T-helper 17 cell (primary cell): Measurements from ENCODE around the gene HTT-AS. TPM values are rescaled to one million over a fixed set of nuclear protein-coding genes. Genes with fewer than 3 reads are reported as not detected.
A peak's percentile ranks its signal among the peaks of the same experiment; 100 is the strongest.

ENCODE experiments used
- ATAC-seq: fragments of 150-1000 bp; cut with Tn5 transposase; 2 replicates; pipeline ENCODE4 v1.10.0; 2021; ENCODE audit warnings: mild to moderate bottlenecking, moderate library complexity
- DNase-seq, 3 donors: peaks; one replicate each; pipeline versions ENCODE4 v3.0.0 to v3.0.0-alpha.2; 2020 to 2021
- H3K9me3 ChIP-seq: one replicate; pipeline ENCODE4 v1.7.0; 2013; ENCODE audit warnings: low read length, mild to moderate bottlenecking; ENCODE audit not compliant: control insufficient read depth, poor library complexity, severe bottlenecking
- H3K27ac Mint-ChIP-seq: one replicate; pipeline ENCODE4 v1.8.0; 2022; ENCODE audit warnings: mild to moderate bottlenecking, moderate library complexity, mixed read lengths
- H3K27me3 Mint-ChIP-seq: one replicate; pipeline ENCODE4 v1.8.0; 2022; ENCODE audit warnings: mixed read lengths
- H3K36me3 Mint-ChIP-seq: one replicate; pipeline ENCODE4 v1.8.0; 2022; ENCODE audit warnings: low read depth, mixed read lengths
- H3K4me1 Mint-ChIP-seq: one replicate; pipeline ENCODE4 v1.8.0; 2022; ENCODE audit warnings: mild to moderate bottlenecking, mixed read lengths
- H3K4me3 Mint-ChIP-seq: one replicate; pipeline ENCODE4 v1.8.0; 2022; ENCODE audit warnings: mild to moderate bottlenecking, moderate library complexity, mixed read lengths
- total RNA-seq, 4 donors: library from RNA in 2 of 4; stranded (reverse) in 2 of 4; gene quantifications; one replicate each; pipeline ENCODE4 v1.2.3 and lab custom pipeline; 2022 to 2026

The HTT-AS gene
- total RNA-seq, 2 donors from 2014 or later = not detected

DNA sequence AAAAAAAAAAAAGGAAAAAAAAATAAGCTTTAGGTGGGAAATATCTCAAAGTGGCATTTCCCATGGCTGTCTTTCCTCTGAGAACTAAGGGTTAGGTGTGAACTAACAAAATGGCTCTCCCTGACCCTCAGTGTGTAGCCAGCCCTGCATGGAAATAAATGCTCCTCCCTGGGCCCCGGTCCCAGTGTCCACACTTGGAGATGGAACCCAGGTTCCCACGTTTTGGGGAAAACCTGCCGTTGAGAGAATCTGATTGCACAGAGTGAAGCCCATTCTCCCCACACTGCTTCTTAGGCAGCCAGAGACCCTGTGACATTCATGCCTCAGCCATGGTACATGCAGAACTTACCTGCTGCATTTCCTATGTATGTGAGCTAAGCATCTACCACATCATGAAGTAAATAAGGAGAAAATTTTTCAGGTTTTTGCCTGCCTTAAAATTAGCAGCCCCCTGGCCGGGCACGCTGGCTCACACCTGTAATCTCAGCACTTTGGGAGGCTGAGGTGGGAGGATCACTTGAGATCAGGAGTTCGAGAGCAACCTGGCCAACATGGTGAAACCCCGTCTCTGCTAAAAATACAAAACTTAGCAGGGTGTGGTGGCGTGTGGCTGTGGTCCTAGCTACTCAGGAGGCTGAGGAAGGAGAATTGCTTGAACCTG, 34.5 kb downstream of the HTT-AS start:
- Mint-ChIP-seq H3K4me1 (peaks cover 20% of the 10 kb centered on the region), H3K4me3 (no peak overlapping the region)

DNA sequence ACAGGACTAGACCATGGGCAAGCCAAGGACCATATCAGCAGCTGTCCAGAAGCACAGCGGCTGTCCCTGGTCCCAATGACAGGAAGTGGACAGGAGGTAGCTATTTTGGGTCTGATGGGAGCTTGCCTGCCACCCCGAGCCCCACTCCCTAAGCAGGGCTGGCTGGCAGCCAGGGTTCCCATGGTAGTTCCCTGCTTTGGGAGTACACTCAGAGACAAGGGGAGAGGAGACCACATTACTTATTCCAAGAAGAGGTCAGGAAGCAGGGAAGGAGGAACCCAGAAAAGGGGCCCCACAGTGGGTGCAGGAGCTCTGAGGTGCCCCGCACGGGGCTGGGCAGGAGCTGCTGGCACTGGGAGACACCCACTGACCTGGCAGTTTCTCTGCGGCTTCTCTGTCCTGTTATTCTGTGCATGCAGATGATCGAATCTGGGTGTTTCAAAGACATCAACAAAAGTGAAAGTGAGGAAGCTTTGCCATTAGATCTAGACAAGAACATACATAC, 36.3 kb downstream of the HTT-AS start:
- no peaks in the 10 kb centered on the region for H3K36me3 Mint-ChIP-seq
- peak overlapping the region; percentile 82 for H3K4me3 Mint-ChIP-seq
- ATAC-seq = no peak
- no peaks in the 10 kb centered on the region for H3K9me3 ChIP-seq
- no peak for DNase-seq
- H3K27ac Mint-ChIP-seq = peak overlapping the region; percentile 45
- peaks cover 17% of the 10 kb centered on the region for H3K4me1 Mint-ChIP-seq
- H3K27me3 Mint-ChIP-seq = peaks cover 13% of the 10 kb centered on the region

More for the DNA sequence above, 34.5 kb downstream of the HTT-AS start:
- no peak for DNase-seq
- Mint-ChIP-seq H3K36me3 (no peaks in the 10 kb centered on the region), H3K27ac (no peak overlapping the region), H3K27me3 (peaks cover 13% of the 10 kb centered on the region)
- no peak for ATAC-seq
- H3K9me3 ChIP-seq = no peaks in the 10 kb centered on the region

DNA sequence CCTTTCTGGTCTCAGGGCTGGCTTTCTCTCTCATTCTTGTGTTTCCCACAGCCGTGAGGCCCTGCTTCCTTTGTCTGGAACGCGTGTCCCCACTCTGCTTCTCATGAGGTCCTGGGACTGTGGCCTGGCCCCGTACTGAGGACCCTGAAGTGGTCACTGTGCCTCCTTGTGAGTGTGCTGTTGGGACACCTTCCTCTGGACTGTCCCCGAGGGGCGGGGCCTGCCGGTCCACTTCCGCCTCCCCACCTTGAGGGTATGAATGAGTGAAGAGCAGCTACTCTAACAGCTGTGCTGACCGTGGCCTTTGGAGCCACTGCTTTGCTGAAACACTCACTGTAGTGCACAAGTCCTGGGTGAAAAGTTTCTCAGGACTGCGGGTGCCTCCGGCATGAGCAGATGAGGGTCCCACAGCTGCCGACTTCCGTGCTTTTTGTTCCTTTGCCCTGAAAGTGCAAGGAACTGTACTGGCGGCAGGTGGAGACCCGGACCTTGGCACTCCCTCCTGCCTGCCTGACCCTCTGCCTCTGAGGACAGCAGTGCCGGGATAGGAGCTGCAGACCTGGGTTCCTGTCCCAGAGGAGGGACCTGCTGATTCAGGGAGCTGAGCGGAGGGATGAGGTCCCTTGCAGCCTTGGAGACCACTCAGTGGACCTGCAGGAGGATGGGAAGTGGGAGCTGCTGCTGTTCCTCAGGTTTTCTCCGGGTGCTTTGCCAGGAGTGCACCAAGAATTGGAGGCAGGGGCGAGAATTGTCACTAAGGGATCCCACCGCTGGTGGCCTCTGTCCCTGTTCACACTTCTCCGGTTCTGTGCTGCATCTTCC, 38.0 kb downstream of the HTT-AS start:
- ATAC-seq (no peak), DNase-seq (no peak)
- Mint-ChIP-seq H3K4me1 (peaks cover 17% of the 10 kb centered on the region), H3K27ac (no peak overlapping the region), H3K4me3 (peak overlapping the region; percentile 9), H3K36me3 (no peaks in the 10 kb centered on the region), H3K27me3 (peaks cover 7% of the 10 kb centered on the region)
- no peaks in the 10 kb centered on the region for H3K9me3 ChIP-seq

DNA sequence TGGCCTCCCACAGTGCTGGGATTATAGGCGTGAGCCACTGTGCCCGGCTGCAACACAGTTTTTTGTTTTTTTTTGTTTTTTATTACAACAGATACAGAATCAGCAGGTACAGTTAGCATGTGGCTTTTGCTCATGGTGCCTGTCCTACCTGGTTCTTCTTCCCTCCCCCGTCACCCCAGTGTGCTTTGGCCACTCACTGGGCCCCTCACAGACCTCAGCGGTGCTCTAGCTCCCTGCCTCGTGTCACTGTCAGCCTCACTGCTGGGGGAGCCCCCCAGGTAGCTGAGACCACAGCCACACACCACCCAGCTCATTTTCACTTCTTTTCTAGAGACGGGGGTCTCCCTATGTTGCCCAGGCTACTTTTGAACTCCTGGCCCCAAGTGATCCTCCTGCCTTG, 38.7 kb downstream of the HTT-AS start:
- H3K4me3 Mint-ChIP-seq = no peak overlapping the region
- H3K27ac Mint-ChIP-seq = no peak overlapping the region
- H3K4me1 Mint-ChIP-seq = peaks cover 17% of the 10 kb centered on the region
- ATAC-seq = no peak
- no peak for DNase-seq
- peaks cover 7% of the 10 kb centered on the region for H3K27me3 Mint-ChIP-seq
- no peaks in the 10 kb centered on the region for H3K9me3 ChIP-seq
- H3K36me3 Mint-ChIP-seq = no peaks in the 10 kb centered on the region

DNA sequence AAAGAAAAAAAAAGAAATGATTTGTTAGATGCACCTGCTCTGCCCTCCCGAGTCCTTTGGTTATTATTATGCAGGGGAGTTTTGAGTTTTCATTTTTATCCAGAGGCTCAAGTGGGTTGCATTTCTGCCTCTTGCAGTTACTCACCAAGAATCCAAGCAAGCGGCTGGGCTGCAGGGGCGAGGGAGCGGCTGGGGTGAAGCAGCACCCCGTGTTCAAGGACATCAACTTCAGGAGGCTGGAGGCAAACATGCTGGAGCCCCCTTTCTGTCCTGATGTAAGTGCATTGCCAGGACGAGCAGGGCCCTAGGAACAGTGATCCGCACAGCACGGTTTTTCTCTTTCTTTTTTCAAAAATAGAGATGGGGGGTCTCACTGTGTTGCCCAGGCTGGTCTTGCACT, 39.1 kb downstream of the HTT-AS start:
- Mint-ChIP-seq H3K4me3 (no peak overlapping the region), H3K27ac (no peak overlapping the region), H3K4me1 (peaks cover 17% of the 10 kb centered on the region), H3K27me3 (peaks cover 7% of the 10 kb centered on the region), H3K36me3 (no peaks in the 10 kb centered on the region)
- DNase-seq = no peak
- no peaks in the 10 kb centered on the region for H3K9me3 ChIP-seq
- no peak for ATAC-seq

DNA sequence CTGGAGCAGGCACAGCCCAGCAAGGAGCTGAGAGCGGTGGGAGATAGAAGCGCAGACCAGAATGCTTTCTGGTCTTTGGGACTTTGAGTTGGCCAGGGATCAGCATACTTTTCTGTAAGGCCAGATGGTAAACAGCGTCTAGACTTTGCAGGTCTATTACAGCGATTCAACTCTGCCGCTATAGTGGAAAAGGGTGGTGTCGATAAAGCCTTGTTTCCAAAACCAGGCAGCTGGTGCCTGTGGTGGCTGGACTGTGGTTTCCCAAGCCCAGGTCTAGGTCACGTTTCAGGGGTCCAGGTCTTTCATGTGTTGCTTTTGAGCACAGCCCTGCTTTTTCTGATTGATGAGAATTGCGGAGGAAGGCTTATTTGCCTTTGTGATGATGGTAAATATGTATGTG, 40.1 kb downstream of the HTT-AS start:
- no peaks in the 10 kb centered on the region for H3K9me3 ChIP-seq
- DNase-seq (no peak), ATAC-seq (no peak)
- H3K4me1 Mint-ChIP-seq = peaks cover 17% of the 10 kb centered on the region
- peaks cover 7% of the 10 kb centered on the region for H3K27me3 Mint-ChIP-seq
- H3K4me3 Mint-ChIP-seq = no peak overlapping the region
- no peak overlapping the region for H3K27ac Mint-ChIP-seq
- H3K36me3 Mint-ChIP-seq = no peaks in the 10 kb centered on the region

DNA sequence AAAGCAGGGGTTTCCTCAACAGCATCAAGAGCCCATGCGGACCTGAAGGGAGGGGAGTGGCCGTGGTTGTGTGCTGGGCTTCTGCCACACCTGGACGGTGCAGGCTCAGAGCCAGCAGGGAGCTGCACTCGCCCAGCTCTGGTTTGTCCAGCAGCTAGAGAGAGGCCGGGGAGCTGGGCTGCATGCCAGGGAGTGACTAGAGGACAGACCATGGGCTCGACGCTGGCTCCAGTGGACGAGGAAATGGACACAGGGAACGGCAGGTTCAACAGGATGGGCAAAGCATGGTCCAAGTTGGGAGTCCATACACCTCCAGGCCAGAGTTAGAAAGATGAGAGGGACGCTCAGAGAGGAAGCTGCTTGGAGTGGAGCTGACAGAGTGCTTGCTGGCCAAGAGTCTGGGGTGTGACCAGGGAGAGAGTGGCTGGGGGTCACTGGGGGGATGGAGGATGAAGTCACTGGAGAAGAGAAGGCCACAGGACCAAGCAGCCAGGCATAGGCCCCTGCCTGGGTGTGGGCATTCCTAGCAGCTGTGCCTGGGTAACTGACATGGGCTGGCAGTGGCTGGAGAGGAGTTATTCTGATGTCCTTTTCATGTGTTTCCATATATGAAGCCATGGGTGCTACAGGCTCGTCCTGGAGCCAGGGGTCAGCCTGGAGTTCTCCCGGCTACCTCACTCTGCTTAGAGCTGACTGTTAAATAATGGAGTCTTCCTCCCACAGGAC, 42.8 kb downstream of the HTT-AS start:
- Mint-ChIP-seq H3K4me1 (peaks cover 4% of the 10 kb centered on the region), H3K27me3 (no peaks in the 10 kb centered on the region), H3K36me3 (no peaks in the 10 kb centered on the region), H3K27ac (peak overlapping the region; percentile 21), H3K4me3 (no peak overlapping the region)
- no peak for ATAC-seq
- no peaks in the 10 kb centered on the region for H3K9me3 ChIP-seq
- no peak for DNase-seq

DNA sequence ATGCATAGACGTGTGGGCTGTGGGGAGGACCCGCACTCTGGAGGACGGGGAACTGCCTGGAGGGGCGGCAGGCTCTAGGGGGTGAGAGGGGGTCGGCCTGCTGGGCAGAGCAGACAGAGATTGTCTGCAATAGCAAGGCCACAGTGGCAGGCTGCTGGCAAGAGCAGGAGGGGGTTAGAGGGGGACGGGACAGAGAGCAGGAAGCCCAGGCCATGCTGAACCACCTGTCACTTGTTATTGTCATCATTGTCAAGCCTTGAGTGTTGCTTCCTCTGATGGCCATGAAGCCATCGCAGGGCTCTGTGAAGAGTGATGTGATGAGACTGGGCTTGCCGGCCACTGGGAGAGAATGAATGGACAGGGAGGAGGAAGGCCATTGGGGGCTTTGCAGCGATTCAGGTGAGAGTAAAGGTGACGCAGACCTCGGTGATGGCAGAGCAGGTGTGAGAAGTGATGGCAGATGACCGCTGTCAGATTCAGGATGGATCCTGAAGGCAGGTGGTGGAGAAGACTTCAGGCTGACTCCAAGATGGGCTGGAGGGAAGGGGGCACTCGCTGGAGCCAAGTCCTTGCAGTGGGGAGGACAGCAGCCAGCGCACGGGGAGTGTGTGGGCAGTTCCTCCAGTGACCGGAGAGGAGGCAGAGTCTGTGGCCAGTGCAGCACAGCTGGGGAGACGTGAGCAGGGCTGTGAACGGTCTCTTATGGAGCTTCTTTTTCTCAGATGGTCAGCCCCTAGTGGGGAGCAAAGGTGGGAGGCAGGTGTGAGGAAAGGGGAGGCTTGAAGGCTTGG, 43.6 kb downstream of the HTT-AS start:
- Mint-ChIP-seq H3K4me3 (peak overlapping the region; percentile 61), H3K27me3 (no peaks in the 10 kb centered on the region), H3K4me1 (peaks cover 4% of the 10 kb centered on the region), H3K36me3 (no peaks in the 10 kb centered on the region), H3K27ac (no peak overlapping the region)
- no peaks in the 10 kb centered on the region for H3K9me3 ChIP-seq
- DNase-seq (no peak), ATAC-seq (no peak)

DNA sequence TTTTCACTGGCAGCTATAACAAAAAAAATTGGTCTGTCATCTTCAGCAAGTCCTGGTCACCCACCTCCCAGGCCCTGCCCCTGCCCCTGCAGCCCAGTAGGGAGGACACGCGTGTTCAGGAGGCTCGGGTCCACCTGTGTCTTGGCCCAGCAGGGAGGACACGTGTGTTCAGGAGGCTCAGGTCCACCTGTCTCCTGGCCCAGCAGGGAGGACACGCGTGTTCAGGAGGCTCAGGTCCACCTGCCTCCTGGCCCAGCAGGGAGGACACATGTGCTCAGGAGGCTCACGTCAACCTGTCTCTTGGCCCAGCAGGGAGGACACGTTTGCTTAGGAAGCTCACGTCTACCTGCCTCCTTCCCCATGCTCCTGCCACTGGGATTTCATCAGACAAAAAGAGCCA, 44.9 kb downstream of the HTT-AS start:
- Mint-ChIP-seq H3K4me3 (no peak overlapping the region), H3K27me3 (no peaks in the 10 kb centered on the region), H3K27ac (no peak overlapping the region), H3K36me3 (no peaks in the 10 kb centered on the region), H3K4me1 (peaks cover 4% of the 10 kb centered on the region)
- no peaks in the 10 kb centered on the region for H3K9me3 ChIP-seq
- ATAC-seq (no peak), DNase-seq (no peak)

DNA sequence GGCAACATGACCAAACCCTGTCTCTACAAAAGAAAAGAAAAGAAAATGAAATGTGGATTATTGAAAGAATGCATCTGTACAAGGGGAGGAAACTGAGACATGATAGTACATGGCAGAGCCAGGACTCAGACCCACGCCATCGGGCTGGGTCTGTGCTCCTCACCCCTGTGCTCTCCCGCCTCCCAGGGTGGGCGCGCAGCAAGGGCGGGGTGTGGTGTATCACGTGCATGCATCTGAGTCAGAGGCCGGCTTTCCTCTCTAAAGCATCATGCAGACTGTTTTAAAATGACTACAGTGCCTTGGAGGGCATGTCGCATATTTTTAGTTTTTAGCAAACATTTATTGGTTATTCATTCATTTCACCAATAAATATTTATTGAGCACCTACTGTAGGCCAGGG, 47.8 kb downstream of the HTT-AS start:
- Mint-ChIP-seq H3K36me3 (no peaks in the 10 kb centered on the region), H3K27ac (no peak overlapping the region), H3K27me3 (peaks cover 13% of the 10 kb centered on the region), H3K4me3 (no peak overlapping the region), H3K4me1 (peaks cover 6% of the 10 kb centered on the region)
- H3K9me3 ChIP-seq = no peaks in the 10 kb centered on the region
- DNase-seq (no peak), ATAC-seq (no peak)

DNA sequence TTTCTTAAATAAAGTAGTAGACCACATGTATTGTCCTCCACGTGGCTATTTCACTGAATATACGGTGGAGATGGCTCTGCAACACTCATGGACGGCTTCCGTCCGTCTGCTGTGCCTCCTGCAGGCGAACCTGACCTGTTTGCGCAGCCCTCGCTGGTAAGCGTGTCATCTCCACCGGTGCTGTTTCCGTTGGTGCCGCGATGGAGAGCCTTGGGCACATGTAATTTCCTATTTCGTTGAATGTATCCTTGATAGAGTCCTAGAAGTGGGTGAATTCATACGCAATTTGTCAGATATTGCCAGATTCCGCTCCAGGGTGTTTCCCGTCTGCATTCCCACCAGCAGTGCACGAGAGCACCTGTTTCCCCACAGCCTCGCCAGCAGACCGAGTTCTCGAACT, 48.5 kb downstream of the HTT-AS start:
- DNase-seq (no peak), ATAC-seq (no peak)
- H3K27ac Mint-ChIP-seq = no peak overlapping the region
- peaks cover 5% of the 10 kb centered on the region for H3K4me1 Mint-ChIP-seq
- no peaks in the 10 kb centered on the region for H3K36me3 Mint-ChIP-seq
- peaks cover 13% of the 10 kb centered on the region for H3K27me3 Mint-ChIP-seq
- H3K9me3 ChIP-seq = no peaks in the 10 kb centered on the region
- H3K4me3 Mint-ChIP-seq = no peak overlapping the region

DNA sequence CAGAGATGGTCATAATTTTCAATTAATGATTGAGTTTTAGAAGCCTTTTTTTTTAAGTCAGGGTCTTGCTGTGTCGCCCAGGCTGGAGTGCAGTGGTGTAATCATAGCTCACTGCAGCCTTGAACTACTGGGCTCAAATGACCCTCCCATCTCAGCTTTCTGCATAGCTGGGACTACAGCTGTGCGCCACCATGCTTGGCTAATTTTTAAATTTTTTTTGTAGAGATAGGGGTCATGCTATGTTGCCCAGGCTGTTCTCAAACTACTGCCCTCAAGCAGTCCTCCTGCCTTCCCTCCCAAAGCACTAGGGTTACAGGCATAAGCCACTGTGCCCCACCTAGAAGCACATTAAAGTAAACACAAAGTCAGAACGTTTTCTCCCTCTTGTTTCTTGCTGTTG, 51.7 kb downstream of the HTT-AS start:
- H3K9me3 ChIP-seq = no peaks in the 10 kb centered on the region
- DNase-seq = no peak
- ATAC-seq = no peak
- peaks cover 5% of the 10 kb centered on the region for H3K4me1 Mint-ChIP-seq
- H3K36me3 Mint-ChIP-seq = no peaks in the 10 kb centered on the region
- no peak overlapping the region for H3K27ac Mint-ChIP-seq
- H3K27me3 Mint-ChIP-seq = peaks cover 13% of the 10 kb centered on the region
- H3K4me3 Mint-ChIP-seq = no peak overlapping the region

DNA sequence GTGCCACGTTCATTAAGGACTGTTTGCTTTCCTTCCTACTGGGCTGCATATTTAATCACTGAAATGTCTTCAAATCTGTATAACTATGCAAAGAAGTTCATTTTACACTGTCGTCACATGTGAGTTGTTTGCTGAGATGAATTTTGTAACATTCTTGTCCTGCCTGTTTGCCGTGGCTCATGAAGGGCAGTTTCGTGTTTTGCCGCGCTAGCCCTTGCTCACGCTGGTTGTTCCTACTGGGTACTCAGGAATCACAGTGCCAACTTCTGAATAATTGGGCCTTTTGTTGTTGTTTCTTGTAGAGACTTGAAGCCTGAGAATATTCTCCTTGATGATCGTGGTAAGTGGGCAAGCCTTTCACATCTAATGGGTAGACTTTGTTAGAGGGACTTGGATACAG, 52.2 kb downstream of the HTT-AS start:
- ATAC-seq (no peak), DNase-seq (no peak)
- Mint-ChIP-seq H3K27me3 (peaks cover 14% of the 10 kb centered on the region), H3K36me3 (no peaks in the 10 kb centered on the region), H3K4me3 (no peak overlapping the region), H3K27ac (no peak overlapping the region), H3K4me1 (peaks cover 5% of the 10 kb centered on the region)
- H3K9me3 ChIP-seq = no peaks in the 10 kb centered on the region
